D721Med (cell line): ENCODE results near the gene SUMF1.

Source experiments
- DNase-seq: peaks from one replicate; pipeline ENCODE4 v3.0.0; 2011; ENCODE audit warnings: low spot score; ENCODE audit not compliant: insufficient read length
- FAIRE-seq: peaks from 2 replicates; lab custom pipeline; 2011; peaks lifted over from hg19 to GRCh38; lab: Jason Lieb, UNC
- TF ChIP-seq, protein P1 (sequence below): IDR thresholded peaks from 2 replicates; pipeline ENCODE4 v1.5.1; 2012; ENCODE audit warnings: mild to moderate bottlenecking, control low read depth; ENCODE audit not compliant: insufficient read depth; ENCODE audit errors: missing control alignments

SUMF1 gene

DNA sequence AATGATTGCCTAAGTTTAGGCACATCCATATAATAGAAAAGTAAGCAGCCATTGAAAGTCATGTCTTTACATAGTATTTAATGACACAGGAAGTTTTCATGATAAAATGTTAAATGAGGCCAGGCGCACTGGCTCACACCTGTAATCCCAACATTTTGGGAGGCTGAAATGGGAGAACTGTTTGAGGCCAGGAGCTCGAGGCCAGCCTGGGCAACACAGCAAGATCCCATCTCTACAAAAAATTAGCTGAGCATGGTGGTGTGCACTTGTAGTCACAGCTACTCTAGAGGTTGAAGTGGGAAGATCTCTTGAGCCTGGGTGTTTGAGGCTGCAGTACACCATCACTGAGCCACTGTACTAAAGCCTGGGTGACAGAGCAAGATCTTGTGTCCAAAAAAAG lies 104.5 kb downstream of the SUMF1 start:
- TF ChIP-seq, protein P1, sequence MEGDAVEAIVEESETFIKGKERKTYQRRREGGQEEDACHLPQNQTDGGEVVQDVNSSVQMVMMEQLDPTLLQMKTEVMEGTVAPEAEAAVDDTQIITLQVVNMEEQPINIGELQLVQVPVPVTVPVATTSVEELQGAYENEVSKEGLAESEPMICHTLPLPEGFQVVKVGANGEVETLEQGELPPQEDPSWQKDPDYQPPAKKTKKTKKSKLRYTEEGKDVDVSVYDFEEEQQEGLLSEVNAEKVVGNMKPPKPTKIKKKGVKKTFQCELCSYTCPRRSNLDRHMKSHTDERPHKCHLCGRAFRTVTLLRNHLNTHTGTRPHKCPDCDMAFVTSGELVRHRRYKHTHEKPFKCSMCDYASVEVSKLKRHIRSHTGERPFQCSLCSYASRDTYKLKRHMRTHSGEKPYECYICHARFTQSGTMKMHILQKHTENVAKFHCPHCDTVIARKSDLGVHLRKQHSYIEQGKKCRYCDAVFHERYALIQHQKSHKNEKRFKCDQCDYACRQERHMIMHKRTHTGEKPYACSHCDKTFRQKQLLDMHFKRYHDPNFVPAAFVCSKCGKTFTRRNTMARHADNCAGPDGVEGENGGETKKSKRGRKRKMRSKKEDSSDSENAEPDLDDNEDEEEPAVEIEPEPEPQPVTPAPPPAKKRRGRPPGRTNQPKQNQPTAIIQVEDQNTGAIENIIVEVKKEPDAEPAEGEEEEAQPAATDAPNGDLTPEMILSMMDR: no peak
- DNase-seq: no peak
- FAIRE-seq: no peak

DNA sequence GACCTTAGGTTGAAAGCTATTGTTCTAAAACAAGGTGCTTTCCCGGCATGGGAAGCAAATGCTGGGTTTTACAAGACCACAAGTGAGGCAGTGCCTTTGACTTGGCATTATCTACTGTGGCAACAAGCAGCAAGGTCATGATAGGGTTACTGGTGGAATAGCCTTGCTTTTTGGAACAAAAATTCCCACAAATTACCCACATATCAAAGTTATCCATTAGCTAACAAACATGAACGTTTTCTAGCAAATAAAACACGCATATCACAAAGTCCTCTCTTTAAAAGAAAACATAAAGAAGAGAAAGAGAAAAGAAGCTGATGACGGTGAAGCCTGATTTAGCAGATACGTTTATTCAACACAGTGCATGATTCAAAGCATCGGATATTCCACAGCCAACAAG lies 106.3 kb downstream of the SUMF1 start:
- FAIRE-seq: no peak
- TF ChIP-seq, protein P1: no peak
- no peak for DNase-seq

DNA sequence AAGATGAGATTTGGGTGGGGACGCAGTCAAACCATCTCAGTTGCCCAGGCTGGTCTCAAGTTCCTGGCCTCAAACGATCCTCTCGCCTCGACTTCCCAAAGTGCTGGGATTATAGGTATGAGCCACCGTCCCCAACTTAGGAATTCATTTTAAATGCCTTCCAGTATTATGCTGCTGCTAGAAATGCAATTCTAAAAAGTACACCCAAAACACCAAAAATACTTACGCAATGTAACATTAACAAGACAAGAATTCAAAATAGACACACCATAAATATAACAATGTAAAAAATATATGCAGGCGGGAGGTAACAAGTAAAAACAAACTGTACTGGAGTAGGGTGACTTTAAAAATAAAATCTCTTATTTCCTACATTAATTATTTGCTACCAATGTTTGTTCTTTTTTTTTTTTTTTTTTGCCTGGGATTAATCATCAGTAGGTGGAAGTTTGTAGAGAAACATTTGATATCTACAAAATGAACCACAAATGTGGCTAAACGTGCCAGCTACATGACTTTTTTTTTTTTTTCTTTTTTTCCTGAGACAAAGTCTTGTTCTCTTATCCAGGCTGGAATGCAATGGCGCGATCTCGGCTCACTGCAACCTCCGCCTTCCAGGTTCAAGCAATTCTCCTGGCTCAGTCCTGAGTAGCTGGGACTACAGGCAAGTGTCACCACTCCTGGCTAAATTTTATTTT lies 107.1 kb downstream of the SUMF1 start:
- TF ChIP-seq, protein P1: no peak
- FAIRE-seq: no peak

DNA sequence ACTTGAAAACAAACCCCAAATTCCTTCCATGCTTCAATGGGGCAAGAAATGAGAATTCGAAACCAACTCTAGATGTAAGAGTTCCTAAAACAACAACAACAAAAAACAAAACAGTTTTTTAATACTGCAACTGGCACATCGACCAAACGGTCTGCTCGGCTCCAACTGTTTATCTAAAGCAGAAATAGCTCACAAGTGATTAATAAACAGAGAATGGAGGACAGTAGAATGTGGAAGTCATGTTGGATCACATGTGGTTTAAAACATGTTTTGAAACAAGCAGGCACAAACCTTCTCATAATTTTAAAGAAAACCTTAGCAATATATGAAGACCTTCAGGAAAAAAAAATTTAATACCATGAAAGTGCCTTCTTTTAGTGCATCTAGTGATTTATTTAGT lies 108.8 kb downstream of the SUMF1 start:
- TF ChIP-seq, protein P1: no peak
- DNase-seq (no peak), FAIRE-seq (no peak)

More for the DNA sequence above, 107.1 kb downstream of the SUMF1 start:
- DNase-seq: no peak

DNA sequence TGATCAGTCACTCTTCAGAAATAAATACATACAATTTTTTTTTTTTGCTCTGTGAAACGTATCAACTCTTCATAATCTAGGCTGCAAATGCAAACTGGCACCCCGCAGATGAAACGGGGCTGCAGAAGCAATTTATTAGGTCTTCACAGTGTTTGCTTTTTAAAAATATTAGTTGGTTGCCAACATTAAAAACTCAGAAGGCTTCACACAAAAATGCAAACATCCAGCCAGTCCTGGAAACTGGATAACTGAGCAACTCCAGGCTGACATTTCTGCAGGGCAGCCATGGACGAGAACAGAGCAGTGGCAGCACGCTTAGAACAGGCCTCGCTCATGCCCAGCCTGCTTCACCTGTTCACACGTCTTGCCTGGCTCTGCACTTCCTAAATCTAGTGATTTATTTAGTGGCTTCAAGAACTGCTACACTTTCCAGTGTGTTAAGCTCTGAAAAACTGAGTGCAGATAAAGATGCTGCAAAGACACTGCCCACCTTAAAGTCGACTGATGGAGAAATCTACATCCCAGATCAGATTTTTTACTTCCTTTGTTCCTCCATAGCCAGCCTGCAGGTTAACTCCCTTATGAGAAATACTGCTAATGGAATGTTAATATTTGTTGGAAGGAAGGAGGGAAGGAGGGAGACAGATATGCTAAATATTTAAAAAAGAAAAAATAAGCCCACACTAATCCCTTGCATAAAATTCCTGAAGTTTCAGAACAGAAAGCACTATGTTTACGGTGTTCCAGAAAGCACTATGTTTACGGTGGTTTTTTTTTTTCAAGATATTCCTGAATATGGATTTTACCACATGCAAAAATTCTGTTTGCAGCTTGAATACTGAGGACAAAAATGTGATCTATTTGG lies 110.3 kb downstream of the SUMF1 start:
- no peak for FAIRE-seq
- no peak for DNase-seq
- TF ChIP-seq, protein P1: no peak

DNA sequence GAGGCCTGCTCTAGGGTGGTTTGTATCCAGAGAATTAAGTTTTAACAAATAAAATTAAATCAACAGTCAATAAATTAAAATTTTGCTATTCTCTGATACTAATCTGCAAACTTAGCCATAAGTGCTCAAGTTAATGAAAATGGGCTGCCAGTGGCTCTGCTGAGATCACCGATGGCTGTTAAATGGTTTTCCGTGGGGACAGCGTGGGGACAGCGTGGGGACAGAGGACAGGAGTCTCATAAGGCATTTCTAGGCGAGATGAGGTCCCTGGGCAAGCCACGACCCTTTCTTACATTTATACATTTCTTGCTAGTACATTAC lies 110.9 kb downstream of the SUMF1 start:
- no peak for FAIRE-seq
- TF ChIP-seq, protein P1: no peak
- no peak for DNase-seq
